D721Med (cell line): ENCODE data around the gene LOXHD1.

ENCODE experiments used
- DNase-seq: peaks from one replicate; pipeline ENCODE4 v3.0.0; 2011; ENCODE audit warnings: low spot score; ENCODE audit not compliant: insufficient read length
- FAIRE-seq: peaks from 2 replicates; lab custom pipeline; 2011; peaks lifted over from hg19 to GRCh38; lab: Jason Lieb, UNC
- TF ChIP-seq, protein P1 (sequence below): IDR thresholded peaks from 2 replicates; pipeline ENCODE4 v1.5.1; 2012; ENCODE audit warnings: mild to moderate bottlenecking, control low read depth; ENCODE audit not compliant: insufficient read depth; ENCODE audit errors: missing control alignments

Gene LOXHD1

GRCh38 chr18:46675112-46675511, 18.1 kb upstream of the LOXHD1 start:
- TF ChIP-seq, protein P1, sequence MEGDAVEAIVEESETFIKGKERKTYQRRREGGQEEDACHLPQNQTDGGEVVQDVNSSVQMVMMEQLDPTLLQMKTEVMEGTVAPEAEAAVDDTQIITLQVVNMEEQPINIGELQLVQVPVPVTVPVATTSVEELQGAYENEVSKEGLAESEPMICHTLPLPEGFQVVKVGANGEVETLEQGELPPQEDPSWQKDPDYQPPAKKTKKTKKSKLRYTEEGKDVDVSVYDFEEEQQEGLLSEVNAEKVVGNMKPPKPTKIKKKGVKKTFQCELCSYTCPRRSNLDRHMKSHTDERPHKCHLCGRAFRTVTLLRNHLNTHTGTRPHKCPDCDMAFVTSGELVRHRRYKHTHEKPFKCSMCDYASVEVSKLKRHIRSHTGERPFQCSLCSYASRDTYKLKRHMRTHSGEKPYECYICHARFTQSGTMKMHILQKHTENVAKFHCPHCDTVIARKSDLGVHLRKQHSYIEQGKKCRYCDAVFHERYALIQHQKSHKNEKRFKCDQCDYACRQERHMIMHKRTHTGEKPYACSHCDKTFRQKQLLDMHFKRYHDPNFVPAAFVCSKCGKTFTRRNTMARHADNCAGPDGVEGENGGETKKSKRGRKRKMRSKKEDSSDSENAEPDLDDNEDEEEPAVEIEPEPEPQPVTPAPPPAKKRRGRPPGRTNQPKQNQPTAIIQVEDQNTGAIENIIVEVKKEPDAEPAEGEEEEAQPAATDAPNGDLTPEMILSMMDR: no peak
- no peak for FAIRE-seq
- DNase-seq: no peak

DNA sequence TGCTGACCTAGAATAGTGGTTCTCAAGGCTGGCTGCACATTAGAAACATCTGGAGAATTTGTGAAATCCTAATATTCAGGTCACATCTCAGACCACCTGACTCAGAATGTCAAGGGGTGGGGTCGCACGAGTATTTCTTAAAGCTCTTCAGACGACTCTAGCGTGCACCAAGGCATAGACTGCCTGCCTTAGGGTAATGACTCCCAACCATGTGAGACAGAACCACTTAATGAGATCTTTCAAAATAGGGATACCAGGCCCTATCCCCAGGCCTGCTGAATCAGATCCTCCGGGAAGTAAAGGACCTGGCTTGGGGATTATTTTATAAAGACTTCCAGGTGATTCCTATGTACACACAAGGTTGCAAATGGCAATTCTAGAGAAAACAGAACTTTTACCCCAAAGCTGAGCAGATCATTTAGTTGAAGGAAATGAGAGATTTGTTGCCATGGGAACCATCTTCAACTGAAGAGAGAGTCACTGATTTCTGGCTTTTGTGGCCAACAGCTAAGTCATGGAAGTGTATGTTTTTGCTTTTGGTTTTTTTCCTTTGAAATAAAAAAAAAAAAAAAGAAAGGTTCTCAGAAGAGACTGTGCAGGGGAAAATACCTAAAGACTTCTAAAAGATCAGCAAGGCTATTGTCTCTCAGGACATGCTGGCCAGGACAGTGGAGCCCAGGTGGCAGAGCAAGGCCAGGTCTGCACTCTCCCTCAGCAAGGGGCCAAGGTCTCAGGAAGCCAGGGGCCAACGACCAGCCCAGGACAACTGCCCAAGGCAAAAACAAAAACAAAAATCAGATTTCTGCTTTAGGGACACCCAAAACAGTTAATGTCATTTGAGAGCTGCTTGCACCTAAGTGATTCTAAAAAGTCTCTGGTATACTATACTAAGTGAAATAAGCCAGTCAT, 15.3 kb upstream of the LOXHD1 start:
- DNase-seq (no peak), FAIRE-seq (no peak)
- TF ChIP-seq, protein P1: no peak

GRCh38 chr18:46668694-46669093, 11.7 kb upstream of the LOXHD1 start:
- TF ChIP-seq, protein P1: no peak
- DNase-seq: no peak
- no peak for FAIRE-seq

GRCh38 chr18:46668135-46668534, 11.1 kb upstream of the LOXHD1 start:
- TF ChIP-seq, protein P1: no peak
- FAIRE-seq: no peak
- DNase-seq: no peak

- no peak for FAIRE-seq
- DNase-seq: no peak
- TF ChIP-seq, protein P1: no peak
Measured at GRCh38 chr18:46663539-46663938, 6.5 kb upstream of the LOXHD1 start.

GRCh38 chr18:46660957-46661749, 4.1 kb upstream of the LOXHD1 start:
- no peak for DNase-seq
- TF ChIP-seq, protein P1: no peak
- FAIRE-seq: no peak
